ENCODE data around the gene RPL36. TPM values are rescaled to one million over a fixed set of nuclear protein-coding genes. Genes with fewer than 3 reads are reported as not detected.

RPL36 gene
- total RNA-seq (ENCODE audit: low replicate concordance) = 1,016 and 1,024 TPM in 2 replicates
- long read RNA-seq, transcript RPL36-202 (3 exons, 556 nt) = minor isoform, 17 of 499 reads
- long read RNA-seq, transcript RPL36-201 (4 exons, 707 nt) = major isoform, 476 of 499 reads
- long read RNA-seq, partial matches to known transcripts = 3 of 499 reads
- long read RNA-seq, other reads (novel, unspliced or antisense) = 1 of 499 reads

GRCh38 chr19:5690125-5690954, at the start of gene RPL36:
Gene RPL36, plus strand, starts transcription at chr19:5690295. Its CDS starts 213 bp downstream, at chr19:5690508.
- peak; percentile 96 for TF ChIP-seq CTCF (conservative IDR thresholded peaks at IDR 0.05)
- Mint-ChIP-seq H3K4me1 (ENCODE audit: unreplicated experiment) (peaks cover 5% of the 10 kb centered on the region), H3K9me3 (no peaks in the 10 kb centered on the region), H3K36me3 (peaks cover 6% of the 10 kb centered on the region), H3K4me3 (peak within 1 kb of the TSS; percentile 97), H3K27ac (peak within 1 kb of the TSS; percentile 95), H3K27me3 (no peaks in the 10 kb centered on the region)
- peak; percentile 100 for DNase-seq (ENCODE audit: extremely low spot score, unreplicated experiment)

GRCh38 chr19:5641171-5641570, 48.9 kb upstream of the RPL36 start:
- no peak overlapping the region for H3K4me3 Mint-ChIP-seq
- TF ChIP-seq CTCF (conservative IDR thresholded peaks at IDR 0.05) = no peak
- no peaks in the 10 kb centered on the region for H3K27me3 Mint-ChIP-seq
- peaks cover 18% of the 10 kb centered on the region for H3K36me3 Mint-ChIP-seq
- H3K4me1 Mint-ChIP-seq (ENCODE audit: unreplicated experiment) = peaks cover 4% of the 10 kb centered on the region
- DNase-seq (ENCODE audit: extremely low spot score, unreplicated experiment) = no peak
- H3K9me3 Mint-ChIP-seq = no peaks in the 10 kb centered on the region
- H3K27ac Mint-ChIP-seq = peak overlapping the region; percentile 22

- Mint-ChIP-seq H3K4me3 (no peak overlapping the region), H3K4me1 (ENCODE audit: unreplicated experiment) (peaks cover 4% of the 10 kb centered on the region), H3K36me3 (peaks cover 28% of the 10 kb centered on the region), H3K27me3 (no peaks in the 10 kb centered on the region), H3K27ac (no peak overlapping the region), H3K9me3 (no peaks in the 10 kb centered on the region)
- no peak for DNase-seq (ENCODE audit: extremely low spot score, unreplicated experiment)
- TF ChIP-seq CTCF (conservative IDR thresholded peaks at IDR 0.05) = no peak
These were observed 47.9 kb upstream of the RPL36 start for GRCh38 chr19:5642204-5642603.

GRCh38 chr19:5643060-5643459, 47.0 kb upstream of the RPL36 start:
- H3K36me3 Mint-ChIP-seq = peaks cover 30% of the 10 kb centered on the region

GRCh38 chr19:5644037-5644436, 46.1 kb upstream of the RPL36 start:
- Mint-ChIP-seq H3K27ac (no peak overlapping the region), H3K4me1 (ENCODE audit: unreplicated experiment) (peaks cover 4% of the 10 kb centered on the region), H3K4me3 (no peak overlapping the region), H3K27me3 (no peaks in the 10 kb centered on the region), H3K9me3 (no peaks in the 10 kb centered on the region), H3K36me3 (peaks cover 30% of the 10 kb centered on the region)
- DNase-seq (ENCODE audit: extremely low spot score, unreplicated experiment) = no peak
- no peak for TF ChIP-seq CTCF (conservative IDR thresholded peaks at IDR 0.05)

More at GRCh38 chr19:5643060-5643459, 47.0 kb upstream of the RPL36 start:
- TF ChIP-seq CTCF (conservative IDR thresholded peaks at IDR 0.05) = no peak
- Mint-ChIP-seq H3K9me3 (no peaks in the 10 kb centered on the region), H3K4me3 (no peak overlapping the region), H3K27ac (no peak overlapping the region), H3K4me1 (ENCODE audit: unreplicated experiment) (peaks cover 4% of the 10 kb centered on the region), H3K27me3 (no peaks in the 10 kb centered on the region)
- DNase-seq (ENCODE audit: extremely low spot score, unreplicated experiment) = no peak

All from type B pancreatic cell (in vitro differentiated cells).